Measurements from ENCODE around the gene PFKFB4. TPM values are rescaled to one million over a fixed set of nuclear protein-coding genes. Genes with fewer than 3 reads are reported as not detected.

The PFKFB4 gene
- total and polyA plus RNA-seq, 2 of the 8 experiments (the other 6 are each of a cell fraction or from before 2014, with no cell fraction given), result 10.7 to 20.1 TPM

DNA sequence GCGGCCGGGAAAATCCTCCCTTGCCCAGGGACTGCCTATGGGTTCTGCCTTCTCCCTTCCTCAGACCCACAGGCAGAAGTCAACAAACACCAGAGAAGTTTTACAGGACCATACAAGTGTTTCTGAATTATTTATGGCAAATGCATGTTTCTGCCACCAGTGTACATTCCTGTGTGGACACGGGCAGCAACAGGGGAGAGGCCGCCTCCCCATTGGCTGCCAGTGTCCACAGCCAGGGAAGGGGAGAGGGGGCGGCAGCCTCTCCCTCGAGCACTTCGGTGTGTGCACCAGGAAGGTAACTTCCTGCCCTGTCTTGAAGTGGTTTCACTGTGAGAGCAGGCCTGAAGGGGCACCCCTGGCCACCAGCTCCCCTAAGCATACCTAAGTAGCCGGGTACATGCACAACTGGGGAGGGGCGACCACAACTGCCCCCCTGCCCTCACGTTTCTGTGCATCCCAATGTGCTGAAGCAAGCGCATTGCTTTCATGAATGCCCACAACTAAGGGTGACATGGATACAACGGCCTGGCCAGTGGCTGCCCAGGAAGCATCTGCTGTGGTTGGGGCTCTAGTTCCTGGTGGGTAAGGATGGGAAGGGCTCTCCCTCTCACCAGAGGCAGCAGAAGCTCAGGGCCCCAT is 37.8 kb downstream of the PFKFB4 start:
- Histone ChIP-seq H3K4ac (replicated peaks; ENCODE audit: insufficient read length, low read depth, low read length) (no peak overlapping the region), H3K23ac (ENCODE audit: insufficient read length) (no peak overlapping the region), H3K9me3 (ENCODE audit: insufficient read depth in 2 of 2, low read depth in 1 of 2, low read length in 1 of 2) (no peaks in the 10 kb centered on the region), H2BK5ac (ENCODE audit: low read depth, low read length) (no peak overlapping the region), H3K56ac (replicated peaks; ENCODE audit: insufficient read length, low read depth, low read length) (no peak overlapping the region), H3K4me1 (replicated peaks in 1 of 4; ENCODE audit: control insufficient read depth in 3 of 4, insufficient read depth in 4 of 4, low read length in 3 of 4) (no peaks in the 10 kb centered on the region), H2BK15ac (ENCODE audit: low read length) (no peak overlapping the region), H4K91ac (replicated peaks; ENCODE audit: insufficient read length, low read length) (no peak overlapping the region), H2BK20ac (ENCODE audit: low read length) (no peak overlapping the region), H3K36me3 (ENCODE audit: control insufficient read depth in 2 of 4, insufficient read depth in 4 of 4, low read length in 3 of 4) (peaks cover 2 to 7% (median 5%) of the 10 kb centered on the region in 4 experiments; a peak in 5 of 8 replicates), H3K4me3 (ENCODE audit: extremely low read depth in 1 of 4, insufficient read depth in 2 of 4, low read depth in 3 of 4, low read length in 4 of 4) (no peak overlapping the region), H4K8ac (ENCODE audit: extremely low read depth, insufficient read depth, low read length) (no peak overlapping the region), H2AFZ (ENCODE audit: low read length) (no peak overlapping the region), H3K79me1 (ENCODE audit: low read depth, low read length) (no peaks in the 10 kb centered on the region), H3K4me2 (ENCODE audit: insufficient read depth in 1 of 2, low read depth in 2 of 2, low read length in 2 of 2) (no peak overlapping the region), H3K14ac (ENCODE audit: insufficient read length) (no peak overlapping the region), H3K27ac (ENCODE audit: low read depth, low read length) (no peak overlapping the region), H3K9ac (replicated peaks in 1 of 4; ENCODE audit: extremely low read depth in 1 of 4, low read depth in 3 of 4, low read length in 3 of 4) (no peak overlapping the region; a peak in 1 of 7 replicates), H3K79me2 (ENCODE audit: control insufficient read depth in 1 of 2, insufficient read depth in 2 of 2, low read length in 2 of 2) (no peaks in the 10 kb centered on the region), H2BK120ac (replicated peaks; ENCODE audit: low read depth, low read length) (no peak overlapping the region), H3K27me3 (replicated peaks in 1 of 4; ENCODE audit: control insufficient read depth in 3 of 4, extremely low read depth in 1 of 4, insufficient read depth in 3 of 4, low read length in 3 of 4) (no peaks in the 10 kb centered on the region), H2BK12ac (ENCODE audit: low read depth, low read length) (no peak overlapping the region), H4K20me1 (replicated peaks in 1 of 2; ENCODE audit: control insufficient read depth in 1 of 2, insufficient read depth in 2 of 2, low read length in 2 of 2) (peaks cover 2 to 3% of the 10 kb centered on the region in 2 experiments), H3K18ac (ENCODE audit: extremely low read depth, low read length) (no peak overlapping the region), H4K5ac (ENCODE audit: insufficient read length, low read depth, low read length) (no peak overlapping the region), H2AK5ac (ENCODE audit: low read depth, low read length) (no peak overlapping the region), H3K23me2 (ENCODE audit: low read depth, low read length) (no peaks in the 10 kb centered on the region)
- WGBS, 2 experiments (ENCODE audit: extremely low coverage in 1 of 2, insufficient coverage in 1 of 2, insufficient read length in 1 of 2, insufficient replicate concordance in 2 of 2, low coverage in 1 of 2, low lambda C conversion rate in 2 of 2, missing lambda C conversion rate in 1 of 2), result 79% methylated on average over 11 of the region's 12 CpGs; no CpG with 5 or more reads in 1 of the 2 experiments
- CTCF ChIA-PET (ENCODE audit: partially characterized antibody), result interaction anchor here (0.6 to 1.4 kb wide), 5 partner anchors 10 to 83 kb away, joined by 3 to 4 read pairs (median 4); no protein-coding TSS in a partner anchor
- POLR2A ChIA-PET (ENCODE audit: partially characterized antibody), result no interaction called here
- DNase-seq (ENCODE audit: low read depth in 1 of 2, low spot score in 2 of 2), result no peak
- FAIRE-seq, result no peak
- no peak for TF ChIP-seq TBP (IDR thresholded peaks at IDR 0.05; ENCODE audit: low read depth, low read length)
- TF ChIP-seq TAF1 (IDR thresholded peaks at IDR 0.05; ENCODE audit: low read depth, low read length), result no peak
- no peak for TF ChIP-seq BRCA1 (IDR thresholded peaks at IDR 0.05; ENCODE audit: low read depth, low read length)

Measured in H1 (cell line).